K562 (cell line): ENCODE data around the gene KIAA0040. TPM values are rescaled to one million over a fixed set of nuclear protein-coding genes. Genes with fewer than 3 reads are reported as not detected.

Experiments used
- ATAC-seq: fragments of 200-7000 bp; cut with Tn5 transposase; 3 replicates; pipeline ENCODE4 v1.9.1; 2020; ENCODE audit warnings: moderate library complexity
- BruUV-seq: library from RNA; stranded (reverse); fragments of 400-500 nt; replicated peaks from 2 replicates; lab custom pipeline; 2021; lab: Mats Ljungman, UMichigan
- CTCF ChIA-PET: fragments of 300-600 bp; formaldehyde crosslinking; extraction: SDS; loops from one replicate; lab custom pipeline; 2021; ENCODE audit warnings: low intra/inter-chr PET ratio; lab: Yijun Ruan, JAX
- POLR2A ChIA-PET: fragments of 300-600, 350-650 bp; sonication (Branson Sonifier 250); formaldehyde crosslinking; extraction: SDS; loops from one replicate; lab custom pipeline; 2021; ENCODE audit warnings: antibody characterized with exemption, inconsistent platforms; lab: Yijun Ruan, JAX
- DNase-seq, 4 experiments: peaks; one replicate each; pipeline versions ENCODE4 v3.0.0 to v3.0.0-alpha.2; 2011 to 2018; ENCODE audit warnings: low spot score in 3 of 4, mixed read lengths in 3 of 4; ENCODE audit errors: extremely low read depth in 1 of 4
- FAIRE-seq: peaks from 2 replicates; lab custom pipeline; 2011; peaks lifted over from hg19 to GRCh38; lab: Jason Lieb, UNC
- H2AFZ ChIP-seq: 2 replicates; pipeline ENCODE4 v1.6.0; 2011; ENCODE audit warnings: low read depth, low read length, control low read depth, inconsistent platforms
- H3K27ac ChIP-seq: fragments of 200-600 bp; 3 replicates; pipeline ENCODE4 v1.8.0; 2011; ENCODE audit warnings: low read depth, mild to moderate bottlenecking, control low read depth, inconsistent platforms, low read length, moderate library complexity, mixed read lengths; ENCODE audit errors: extremely low read depth
- H3K27me3 ChIP-seq, 2 experiments: fragments of 300-600 bp in 1 of 2; 2 replicates in 1 of 2; 3 replicates in 1 of 2; pipeline versions ENCODE4 v1.6.0 to v1.8.0; 2011; ENCODE audit warnings: inconsistent platforms in 2 of 2, low read length in 2 of 2, mild to moderate bottlenecking in 1 of 2, mixed read lengths in 1 of 2, moderate library complexity in 1 of 2; ENCODE audit not compliant: control insufficient read depth in 2 of 2, insufficient read depth in 2 of 2
- H3K36me3 ChIP-seq: fragments of 300-600 bp; 3 replicates; pipeline ENCODE4 v1.8.0; 2011; ENCODE audit warnings: mild to moderate bottlenecking, low read length, inconsistent platforms; ENCODE audit not compliant: control insufficient read depth, insufficient read depth
- H3K4me1 ChIP-seq, 2 experiments: fragments of 200-600 bp in 1 of 2; replicated peaks in 1 of 2; 2 replicates in 1 of 2; 3 replicates in 1 of 2; pipeline versions ENCODE4 v1.5.1 to v1.8.0; 2011; ENCODE audit warnings: inconsistent platforms in 2 of 2, low read length in 2 of 2, mild to moderate bottlenecking in 1 of 2, mixed read lengths in 1 of 2, moderate library complexity in 1 of 2; ENCODE audit not compliant: control insufficient read depth in 2 of 2, insufficient read depth in 2 of 2
- H3K4me2 ChIP-seq: 2 replicates; pipeline ENCODE4 v1.6.1; 2011; ENCODE audit warnings: low read length, control low read depth, inconsistent platforms, mixed read lengths; ENCODE audit not compliant: insufficient read depth
- H3K4me3 ChIP-seq: fragments of 200-600 bp; sonication (generic), shearing (Covaris generic); 2 replicates; pipeline ENCODE4 v1.5.1; 2016; ENCODE audit warnings: control low read depth, inconsistent platforms
- H3K79me2 ChIP-seq: fragments of 200-600 bp; 3 replicates; pipeline ENCODE4 v1.8.0; 2011; ENCODE audit warnings: low read length, inconsistent platforms; ENCODE audit not compliant: control insufficient read depth, insufficient read depth
- H3K9ac ChIP-seq, 2 experiments: 2 replicates each; pipeline versions ENCODE4 v1.6.0 to v1.6.1; 2011; ENCODE audit warnings: low read depth in 2 of 2, low read length in 2 of 2, control low read depth in 1 of 2, inconsistent platforms in 1 of 2, mild to moderate bottlenecking in 1 of 2, mixed read lengths in 1 of 2; ENCODE audit not compliant: insufficient read depth in 1 of 2
- H3K9me1 ChIP-seq: one replicate; pipeline ENCODE4 v1.6.0; 2011; ENCODE audit warnings: inconsistent platforms, mild to moderate bottlenecking, low read length, moderate library complexity; ENCODE audit not compliant: control insufficient read depth, insufficient read depth
- H3K9me3 ChIP-seq: replicated peaks from 2 replicates; pipeline ENCODE4 v1.5.1; 2011; ENCODE audit warnings: low read depth, low read length, inconsistent platforms; ENCODE audit not compliant: control insufficient read depth, insufficient read depth
- H4K20me1 ChIP-seq: replicated peaks from 2 replicates; pipeline ENCODE4 v1.6.1; 2011; ENCODE audit warnings: low read length, inconsistent platforms, mixed read lengths; ENCODE audit not compliant: control insufficient read depth, insufficient read depth
- ADNP ChIP-seq: fragments of 200-800 bp; sonication (Bioruptor generic); IDR thresholded peaks from 2 replicates; pipeline ENCODE4 v1.6.1; 2016; ENCODE audit warnings: missing genetic modification characterization, missing compliant biosample characterization
- BCOR ChIP-seq: fragments of 450-650 bp; IDR thresholded peaks from 2 replicates; pipeline ENCODE4 v1.6.1; 2016
- BRCA1 ChIP-seq, 2 experiments: fragments of 450-650 bp in 1 of 2; sonication (generic) in 1 of 2; formaldehyde crosslinking in 1 of 2; IDR thresholded peaks; 2 replicates each; pipeline versions ENCODE4 v1.5.0 to v1.6.1; 2017 to 2020; ENCODE audit warnings: mild to moderate bottlenecking in 1 of 2, missing genetic modification reagents in 1 of 2
- CAMTA2 ChIP-seq: fragments of 250-450 bp; sonication (Bioruptor Pico); conservative IDR thresholded peaks from 2 replicates; pipeline ENCODE4 v1.5.1; 2022
- FOXA3 ChIP-seq, 2 experiments: fragments of 450-650 bp in 1 of 2; sonication (generic) in 1 of 2; formaldehyde crosslinking; IDR thresholded peaks in 1 of 2; conservative IDR thresholded peaks in 1 of 2; 2 replicates each; pipeline versions ENCODE4 v1.4.0 to v1.8.0; 2020 to 2022; ENCODE audit warnings: mild to moderate bottlenecking in 2 of 2, missing genetic modification reagents in 1 of 2
- HNRNPUL1 ChIP-seq: fragments of 200-400 bp; formaldehyde crosslinking; IDR thresholded peaks from 2 replicates; pipeline ENCODE4 v1.6.1; 2017; ENCODE audit warnings: low read length
- JUNB ChIP-seq: fragments of 450-650 bp; formaldehyde crosslinking; conservative IDR thresholded peaks from 2 replicates; pipeline ENCODE4 v1.4.0; 2020; ENCODE audit warnings: mild to moderate bottlenecking
- MYNN ChIP-seq, 2 experiments: sonication (generic); formaldehyde crosslinking in 1 of 2; IDR thresholded peaks; 2 replicates each; pipeline versions ENCODE4 v1.5.0 to v1.6.1; 2016 to 2020; ENCODE audit warnings: antibody characterized with exemption in 1 of 2, missing genetic modification reagents in 1 of 2
- PRMT5 ChIP-seq: sonication (generic); formaldehyde crosslinking; IDR thresholded peaks from 2 replicates; pipeline ENCODE4 v1.5.0; 2020; ENCODE audit warnings: missing genetic modification reagents
- RBM25 ChIP-seq: fragments of 200-400 bp; formaldehyde crosslinking; IDR thresholded peaks from 2 replicates; pipeline ENCODE4 v1.6.1; 2018; ENCODE audit warnings: low read length, low read depth, moderate library complexity; ENCODE audit not compliant: severe bottlenecking
- SREBF1 ChIP-seq: fragments of 150-350 bp; IDR thresholded peaks from 2 replicates; pipeline ENCODE4 v1.6.1; 2014; ENCODE audit warnings: antibody characterized with exemption, low read depth, low read length, borderline replicate concordance
- ZC3H8 ChIP-seq: fragments of 450-650 bp; IDR thresholded peaks from 2 replicates; pipeline ENCODE4 v1.6.1; 2017
- ZNF3 ChIP-seq: fragments of 250-450 bp; sonication (Bioruptor Pico); IDR thresholded peaks from 2 replicates; pipeline ENCODE4 v1.5.0; 2021; ENCODE audit warnings: mild to moderate bottlenecking, moderate library complexity
- ZNF707 ChIP-seq: fragments of 250-450 bp; sonication (Bioruptor Pico); conservative IDR thresholded peaks from 2 replicates; pipeline ENCODE4 v1.8.0; 2022; ENCODE audit warnings: inconsistent platforms, mild to moderate bottlenecking, moderate library complexity
- WGBS: fragments of 100-300 bp; shearing (Covaris generic); methylation state at CpG from one replicate; pipeline ENCODE4 v1.1.6; 2016; ENCODE audit warnings: low coverage, mixed read lengths; ENCODE audit not compliant: insufficient coverage; ENCODE audit errors: missing lambda C conversion rate; 5-methylcytosine and 5-hydroxymethylcytosine counted together
- in situ Hi-C: fragments of 300-500 bp; cut with MboI; formaldehyde crosslinking; loops from 4 replicates; pipeline ENCODE4 v1.15.0; 2018; ENCODE audit warnings: inconsistent platforms, mixed read lengths
- intact Hi-C: fragments of 100-400 bp; cut with micrococcal nuclease; formaldehyde crosslinking; loops from 2 replicates; pipeline ENCODE4 v1.14.2; 2022
- polyA plus RNA-seq, 8 experiments: library from polyadenylated mRNA; depleted of rRNA in 4 of 8; stranded (reverse) in 5 of 8; unstranded in 3 of 8; fragments of >200 nt; fragmentation: Nextera tagmentation in 2 of 8; fragmentation: Illumina TruSeq in 1 of 8; extraction: Ambion mirVana in 2 of 8; extraction: Trizol in 1 of 8; gene quantifications; 2 replicates each; pipeline versions ENCODE4 v1.2.1 to v1.2.3, GENCODE V29; 2011 to 2014; ENCODE audit warnings: inconsistent platforms in 1 of 8, missing spikeins in 1 of 8
- total RNA-seq, 7 experiments: library from RNA; depleted of rRNA in 6 of 7; stranded (reverse); fragments of >200 nt in 6 of 7; fragmentation: Illumina TruSeq in 2 of 7; extraction: Trizol in 2 of 7; gene quantifications; 2 replicates each; pipeline versions ENCODE4 v1.2.1 to v1.2.3, GENCODE V29; 2011 to 2021; ENCODE audit warnings: low replicate concordance in 1 of 7
- TF ChIP-seq, protein P1 (sequence below): fragments of 250-450 bp; sonication (Bioruptor Pico); IDR thresholded peaks from 2 replicates; pipeline ENCODE4 v1.8.0; 2021; ENCODE audit warnings: moderate library complexity, mild to moderate bottlenecking, inconsistent platforms
- TF ChIP-seq, protein P2 (sequence below): fragments of 250-450 bp; sonication (Bioruptor Pico); IDR thresholded peaks from 2 replicates; pipeline ENCODE4 v1.5.0; 2021

The KIAA0040 gene
- total and polyA plus RNA-seq, 9 of the 15 experiments (the other 6 are each of a cell fraction or from before 2014, with no cell fraction given): 3.4 to 13.6 (median 7.1) TPM

DNA sequence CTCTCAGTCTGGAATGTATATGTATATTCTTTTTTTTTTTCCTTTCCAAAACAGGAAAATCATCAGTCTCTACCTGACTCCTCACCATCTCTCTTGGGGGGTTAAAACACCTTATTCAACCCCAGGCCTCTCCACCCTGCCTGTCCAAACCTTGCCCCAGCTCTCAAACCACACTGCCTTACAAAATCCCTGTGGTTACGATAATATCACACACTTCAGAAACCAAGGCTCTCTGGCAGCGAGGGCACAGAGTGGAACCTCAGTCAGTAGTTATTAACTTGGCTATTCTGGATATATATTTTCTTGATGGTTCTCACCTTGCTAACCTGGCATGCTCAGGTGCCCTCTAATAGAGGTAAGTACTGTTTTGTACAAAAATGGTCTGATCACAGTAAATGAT, 24.7 kb downstream of the KIAA0040 start:
- ChIA-PET POLR2A (no interaction called here), CTCF (no interaction called here)
- Histone ChIP-seq H3K9me3 (no peaks in the 10 kb centered on the region), H3K36me3 (no peaks in the 10 kb centered on the region), H3K27me3 (no peaks in the 10 kb centered on the region), H4K20me1 (no peaks in the 10 kb centered on the region), H3K4me3 (no peak overlapping the region), H3K9ac (no peak overlapping the region), H3K27ac (no peak overlapping the region), H3K9me1 (no peaks in the 10 kb centered on the region), H3K4me1 (peaks cover 5 to 11% of the 10 kb centered on the region in 2 experiments; a peak in 3 of 5 replicates), H2AFZ (no peak overlapping the region), H3K79me2 (no peaks in the 10 kb centered on the region), H3K4me2 (no peak overlapping the region)
- intact Hi-C loops (loop anchor here (2.0 kb wide), 1 partner anchor 43 kb away; no protein-coding TSS in a partner anchor), in situ Hi-C loops (no loop called here)
- no peak for TF ChIP-seq RBM25
- TF ChIP-seq PRMT5 (CRISPR knock-in tag): no peak
- no peak for TF ChIP-seq ZC3H8
- TF ChIP-seq SREBF1: no peak
- no TSS peak for BruUV-seq
- WGBS: 34% methylated on average over 2 of the region's 2 CpGs
- FAIRE-seq (no peak), DNase-seq (no peak), ATAC-seq (no peak)

- Histone ChIP-seq H3K9me3 (no peaks in the 10 kb centered on the region), H3K36me3 (no peaks in the 10 kb centered on the region), H3K9me1 (no peaks in the 10 kb centered on the region), H2AFZ (no peak overlapping the region), H3K27ac (no peak overlapping the region), H3K4me3 (no peak overlapping the region), H4K20me1 (no peaks in the 10 kb centered on the region), H3K4me2 (no peak overlapping the region), H3K4me1 (peaks cover 5 to 10% of the 10 kb centered on the region in 2 experiments; a peak in 3 of 5 replicates), H3K79me2 (no peaks in the 10 kb centered on the region), H3K27me3 (no peaks in the 10 kb centered on the region), H3K9ac (no peak overlapping the region)
- ChIA-PET CTCF (no interaction called here), POLR2A (interaction anchor here (1.0 kb wide), 1 partner anchor 16 kb away, joined by 5 read pairs; no protein-coding TSS in a partner anchor)
- DNase-seq (no peak), ATAC-seq (no peak), FAIRE-seq (no peak)
- 14% methylated on average over 5 of the region's 5 CpGs for WGBS
- in situ Hi-C loops (no loop called here), intact Hi-C loops (loop anchor here (2.0 kb wide), 1 partner anchor 44 kb away; no protein-coding TSS in a partner anchor)
- no TSS peak for BruUV-seq
- TF ChIP-seq ZNF707 (CRISPR knock-in tag) (no peak), MYNN (IDR thresholded peaks at IDR 0.05) (no peak), MYNN (CRISPR knock-in tag; IDR thresholded peaks at IDR 0.05) (no peak), HNRNPUL1 (no peak), ADNP (no peak), BCOR (no peak), ZNF3 (no peak), JUNB (CRISPR knock-in tag) (no peak), BRCA1 (IDR thresholded peaks at IDR 0.05) (no peak), BRCA1 (CRISPR knock-in tag; IDR thresholded peaks at IDR 0.05) (no peak), CAMTA2 (CRISPR knock-in tag) (no peak), FOXA3 (CRISPR knock-in tag; conservative IDR thresholded peaks at IDR 0.05 in 1 of 2, IDR thresholded peaks at IDR 0.05 in 1 of 2) (no peak)
- TF ChIP-seq, protein P1, sequence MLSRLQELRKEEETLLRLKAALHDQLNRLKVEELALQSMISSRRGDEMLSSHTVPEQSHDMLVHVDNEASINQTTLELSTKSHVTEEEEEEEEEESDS: no peak
- TF ChIP-seq, protein P2, sequence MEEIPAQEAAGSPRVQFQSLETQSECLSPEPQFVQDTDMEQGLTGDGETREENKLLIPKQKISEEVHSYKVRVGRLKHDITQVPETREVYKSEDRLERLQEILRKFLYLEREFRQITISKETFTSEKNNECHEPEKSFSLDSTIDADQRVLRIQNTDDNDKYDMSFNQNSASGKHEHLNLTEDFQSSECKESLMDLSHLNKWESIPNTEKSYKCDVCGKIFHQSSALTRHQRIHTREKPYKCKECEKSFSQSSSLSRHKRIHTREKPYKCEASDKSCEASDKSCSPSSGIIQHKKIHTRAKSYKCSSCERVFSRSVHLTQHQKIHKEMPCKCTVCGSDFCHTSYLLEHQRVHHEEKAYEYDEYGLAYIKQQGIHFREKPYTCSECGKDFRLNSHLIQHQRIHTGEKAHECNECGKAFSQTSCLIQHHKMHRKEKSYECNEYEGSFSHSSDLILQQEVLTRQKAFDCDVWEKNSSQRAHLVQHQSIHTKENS (CRISPR knock-in tag): no peak
These were observed 25.8 kb downstream of the KIAA0040 start for GRCh38 chr1:175166746-175167145.
